SK-N-SH treated with all-trans-retinoic acid at 6 μM for 48 hours (cell line): ENCODE results near the gene FOXO1.

Source experiments
- ATAC-seq: fragments of 200-7000 bp; cut with Tn5 transposase; 3 replicates; pipeline ENCODE4 v1.9.1; 2020; ENCODE audit warnings: mild to moderate bottlenecking, moderate library complexity
- BACH2 ChIP-seq: fragments of 250-450 bp; sonication (Bioruptor Pico); IDR thresholded peaks from 2 replicates; pipeline ENCODE4 v1.9.0; 2021; ENCODE audit warnings: mild to moderate bottlenecking, borderline replicate concordance
- CSDC2 ChIP-seq: fragments of 250-450 bp; sonication (Bioruptor Pico); IDR thresholded peaks from 2 replicates; pipeline ENCODE4 v1.5.0; 2020; ENCODE audit warnings: mild to moderate bottlenecking, moderate library complexity
- ESRRG ChIP-seq: fragments of 250-450 bp; sonication (Bioruptor Pico); IDR thresholded peaks from 2 replicates; pipeline ENCODE4 v1.6.1; 2021; ENCODE audit warnings: mild to moderate bottlenecking
- GLIS3 ChIP-seq: fragments of 250-450 bp; sonication (Bioruptor Pico); IDR thresholded peaks from 2 replicates; pipeline ENCODE4 v1.5.0; 2020; ENCODE audit warnings: mild to moderate bottlenecking, moderate library complexity
- ISL1 ChIP-seq: fragments of 250-450 bp; sonication (Bioruptor Pico); IDR thresholded peaks from 2 replicates; pipeline ENCODE4 v2.1.2; 2022; ENCODE audit warnings: mild to moderate bottlenecking, moderate library complexity
- OSR1 ChIP-seq: fragments of 250-450 bp; sonication (Bioruptor Pico); IDR thresholded peaks from 2 replicates; pipeline ENCODE4 v1.8.0; 2022; ENCODE audit warnings: moderate library complexity, mild to moderate bottlenecking, inconsistent platforms
- TCF4 ChIP-seq: fragments of 250-450 bp; sonication (Bioruptor Pico); IDR thresholded peaks from 2 replicates; pipeline ENCODE4 v1.8.0; 2021; ENCODE audit warnings: mild to moderate bottlenecking, moderate library complexity, borderline replicate concordance
- TOX ChIP-seq: fragments of 250-450 bp; sonication (Bioruptor Pico); IDR thresholded peaks from 2 replicates; pipeline ENCODE4 v1.8.0; 2021; ENCODE audit warnings: mild to moderate bottlenecking, moderate library complexity, borderline replicate concordance
- ZC3H10 ChIP-seq: fragments of 250-450 bp; sonication (Bioruptor Pico); IDR thresholded peaks from 2 replicates; pipeline ENCODE4 v1.5.1; 2021; ENCODE audit warnings: mild to moderate bottlenecking, moderate library complexity
- ZFP30 ChIP-seq: fragments of 450-650 bp; formaldehyde crosslinking; IDR thresholded peaks from 2 replicates; pipeline ENCODE4 v1.5.0; 2022; ENCODE audit warnings: mild to moderate bottlenecking, moderate library complexity
- ZNF565 ChIP-seq: fragments of 450-650 bp; formaldehyde crosslinking; conservative IDR thresholded peaks from 2 replicates; pipeline ENCODE4 v1.5.0; 2020; ENCODE audit warnings: low read depth, mild to moderate bottlenecking, moderate library complexity
- ZNF70 ChIP-seq: fragments of 450-650 bp; formaldehyde crosslinking; IDR thresholded peaks from 2 replicates; pipeline ENCODE4 v1.5.0; 2020; ENCODE audit warnings: mild to moderate bottlenecking, moderate library complexity
- ZNF8 ChIP-seq: fragments of 450-650 bp; formaldehyde crosslinking; IDR thresholded peaks from 2 replicates; pipeline ENCODE4 v1.5.0; 2020; ENCODE audit warnings: mild to moderate bottlenecking, moderate library complexity
- TF ChIP-seq, protein P1 (sequence below): fragments of 250-450 bp; sonication (Bioruptor Pico); IDR thresholded peaks from 2 replicates; pipeline ENCODE4 v1.8.0; 2020; ENCODE audit warnings: mild to moderate bottlenecking, moderate library complexity, borderline replicate concordance
- TF ChIP-seq, protein P2 (sequence below): fragments of 250-450 bp; sonication (Bioruptor Pico); IDR thresholded peaks from 2 replicates; pipeline ENCODE4 v1.5.0; 2020; ENCODE audit warnings: mild to moderate bottlenecking, moderate library complexity
- TF ChIP-seq, protein P3 (sequence below): fragments of 250-450 bp; sonication (Bioruptor Pico); IDR thresholded peaks from 2 replicates; pipeline ENCODE4 v1.5.1; 2021; ENCODE audit warnings: mild to moderate bottlenecking, moderate library complexity
- TF ChIP-seq, protein P4 (sequence below): fragments of 250-450 bp; sonication (Bioruptor Pico); IDR thresholded peaks from 2 replicates; pipeline ENCODE4 v1.8.0; 2021; ENCODE audit warnings: low read depth, mild to moderate bottlenecking, moderate library complexity, borderline replicate concordance

The FOXO1 gene

DNA sequence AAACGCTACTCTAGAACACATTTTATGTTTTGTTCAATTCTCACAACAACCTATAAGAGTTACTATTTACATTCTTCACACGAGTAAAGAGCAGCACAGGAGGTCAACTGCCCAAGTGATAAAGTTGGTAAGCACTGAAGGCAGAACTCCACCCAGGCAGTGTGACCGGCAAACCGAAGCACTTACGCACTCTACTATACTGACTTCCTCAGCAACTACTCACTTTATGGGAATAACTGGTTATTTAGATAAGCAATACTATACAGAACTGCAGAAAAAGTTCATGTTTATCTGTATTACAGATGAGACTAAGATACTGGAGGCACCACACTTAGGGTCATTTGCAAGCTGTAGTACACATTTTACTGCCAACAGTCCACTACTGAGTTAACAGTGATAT lies 28.8 kb downstream of the FOXO1 start:
- TF ChIP-seq ZNF8 (no peak), BACH2 (CRISPR knock-in tag) (no peak), TCF4 (no peak), OSR1 (CRISPR knock-in tag) (no peak), ESRRG (no peak), ZNF70 (CRISPR knock-in tag) (no peak), ZNF565 (CRISPR knock-in tag) (no peak), ISL1 (CRISPR knock-in tag) (no peak), ZFP30 (CRISPR knock-in tag) (no peak), CSDC2 (no peak)
- TF ChIP-seq, protein P1, sequence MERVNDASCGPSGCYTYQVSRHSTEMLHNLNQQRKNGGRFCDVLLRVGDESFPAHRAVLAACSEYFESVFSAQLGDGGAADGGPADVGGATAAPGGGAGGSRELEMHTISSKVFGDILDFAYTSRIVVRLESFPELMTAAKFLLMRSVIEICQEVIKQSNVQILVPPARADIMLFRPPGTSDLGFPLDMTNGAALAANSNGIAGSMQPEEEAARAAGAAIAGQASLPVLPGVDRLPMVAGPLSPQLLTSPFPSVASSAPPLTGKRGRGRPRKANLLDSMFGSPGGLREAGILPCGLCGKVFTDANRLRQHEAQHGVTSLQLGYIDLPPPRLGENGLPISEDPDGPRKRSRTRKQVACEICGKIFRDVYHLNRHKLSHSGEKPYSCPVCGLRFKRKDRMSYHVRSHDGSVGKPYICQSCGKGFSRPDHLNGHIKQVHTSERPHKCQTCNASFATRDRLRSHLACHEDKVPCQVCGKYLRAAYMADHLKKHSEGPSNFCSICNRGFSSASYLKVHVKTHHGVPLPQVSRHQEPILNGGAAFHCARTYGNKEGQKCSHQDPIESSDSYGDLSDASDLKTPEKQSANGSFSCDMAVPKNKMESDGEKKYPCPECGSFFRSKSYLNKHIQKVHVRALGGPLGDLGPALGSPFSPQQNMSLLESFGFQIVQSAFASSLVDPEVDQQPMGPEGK (CRISPR knock-in tag): no peak
- TF ChIP-seq, protein P2, sequence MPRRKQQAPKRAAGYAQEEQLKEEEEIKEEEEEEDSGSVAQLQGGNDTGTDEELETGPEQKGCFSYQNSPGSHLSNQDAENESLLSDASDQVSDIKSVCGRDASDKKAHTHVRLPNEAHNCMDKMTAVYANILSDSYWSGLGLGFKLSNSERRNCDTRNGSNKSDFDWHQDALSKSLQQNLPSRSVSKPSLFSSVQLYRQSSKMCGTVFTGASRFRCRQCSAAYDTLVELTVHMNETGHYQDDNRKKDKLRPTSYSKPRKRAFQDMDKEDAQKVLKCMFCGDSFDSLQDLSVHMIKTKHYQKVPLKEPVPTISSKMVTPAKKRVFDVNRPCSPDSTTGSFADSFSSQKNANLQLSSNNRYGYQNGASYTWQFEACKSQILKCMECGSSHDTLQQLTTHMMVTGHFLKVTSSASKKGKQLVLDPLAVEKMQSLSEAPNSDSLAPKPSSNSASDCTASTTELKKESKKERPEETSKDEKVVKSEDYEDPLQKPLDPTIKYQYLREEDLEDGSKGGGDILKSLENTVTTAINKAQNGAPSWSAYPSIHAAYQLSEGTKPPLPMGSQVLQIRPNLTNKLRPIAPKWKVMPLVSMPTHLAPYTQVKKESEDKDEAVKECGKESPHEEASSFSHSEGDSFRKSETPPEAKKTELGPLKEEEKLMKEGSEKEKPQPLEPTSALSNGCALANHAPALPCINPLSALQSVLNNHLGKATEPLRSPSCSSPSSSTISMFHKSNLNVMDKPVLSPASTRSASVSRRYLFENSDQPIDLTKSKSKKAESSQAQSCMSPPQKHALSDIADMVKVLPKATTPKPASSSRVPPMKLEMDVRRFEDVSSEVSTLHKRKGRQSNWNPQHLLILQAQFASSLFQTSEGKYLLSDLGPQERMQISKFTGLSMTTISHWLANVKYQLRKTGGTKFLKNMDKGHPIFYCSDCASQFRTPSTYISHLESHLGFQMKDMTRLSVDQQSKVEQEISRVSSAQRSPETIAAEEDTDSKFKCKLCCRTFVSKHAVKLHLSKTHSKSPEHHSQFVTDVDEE (CRISPR knock-in tag): no peak
- TF ChIP-seq, protein P3, sequence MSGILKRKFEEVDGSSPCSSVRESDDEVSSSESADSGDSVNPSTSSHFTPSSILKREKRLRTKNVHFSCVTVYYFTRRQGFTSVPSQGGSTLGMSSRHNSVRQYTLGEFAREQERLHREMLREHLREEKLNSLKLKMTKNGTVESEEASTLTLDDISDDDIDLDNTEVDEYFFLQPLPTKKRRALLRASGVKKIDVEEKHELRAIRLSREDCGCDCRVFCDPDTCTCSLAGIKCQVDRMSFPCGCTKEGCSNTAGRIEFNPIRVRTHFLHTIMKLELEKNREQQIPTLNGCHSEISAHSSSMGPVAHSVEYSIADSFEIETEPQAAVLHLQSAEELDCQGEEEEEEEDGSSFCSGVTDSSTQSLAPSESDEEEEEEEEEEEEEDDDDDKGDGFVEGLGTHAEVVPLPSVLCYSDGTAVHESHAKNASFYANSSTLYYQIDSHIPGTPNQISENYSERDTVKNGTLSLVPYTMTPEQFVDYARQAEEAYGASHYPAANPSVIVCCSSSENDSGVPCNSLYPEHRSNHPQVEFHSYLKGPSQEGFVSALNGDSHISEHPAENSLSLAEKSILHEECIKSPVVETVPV: no peak
- no peak for ATAC-seq

DNA sequence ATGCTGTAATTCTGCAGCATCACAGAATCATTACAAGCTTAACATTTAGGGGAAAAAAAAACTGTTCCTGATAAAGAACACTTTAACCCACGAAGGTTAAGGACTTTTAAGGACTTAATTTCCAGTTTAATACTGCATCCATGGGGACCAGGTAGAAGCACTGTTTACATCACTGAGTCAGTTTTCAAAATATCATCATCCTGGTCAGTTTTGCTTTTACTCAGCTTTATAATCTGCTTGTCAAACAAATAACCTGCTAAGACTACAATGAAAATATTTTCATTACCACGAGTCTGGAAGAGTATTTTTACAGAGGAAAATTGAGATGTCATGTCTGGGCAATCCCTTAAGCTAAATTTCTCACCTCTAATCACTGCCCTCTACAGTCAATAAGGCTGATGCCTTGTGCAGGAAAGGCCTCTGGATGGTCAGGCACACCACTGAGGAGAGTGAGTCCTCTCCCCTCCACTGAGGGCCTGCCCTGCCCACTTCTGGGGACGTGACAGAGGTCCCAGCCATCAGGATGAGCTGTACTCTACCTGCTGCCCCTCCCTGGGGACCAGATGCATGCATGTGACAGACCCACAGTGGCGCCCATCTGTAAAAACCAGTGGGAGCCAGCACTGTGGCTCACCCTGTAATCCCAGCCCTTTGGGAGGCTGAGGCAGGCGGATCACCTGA lies 31.0 kb downstream of the FOXO1 start:
- TF ChIP-seq BACH2 (CRISPR knock-in tag): no peak
- no peak for TF ChIP-seq OSR1 (CRISPR knock-in tag)
- no peak for TF ChIP-seq ESRRG
- no peak for TF ChIP-seq ZNF565 (CRISPR knock-in tag)
- TF ChIP-seq, protein P4, sequence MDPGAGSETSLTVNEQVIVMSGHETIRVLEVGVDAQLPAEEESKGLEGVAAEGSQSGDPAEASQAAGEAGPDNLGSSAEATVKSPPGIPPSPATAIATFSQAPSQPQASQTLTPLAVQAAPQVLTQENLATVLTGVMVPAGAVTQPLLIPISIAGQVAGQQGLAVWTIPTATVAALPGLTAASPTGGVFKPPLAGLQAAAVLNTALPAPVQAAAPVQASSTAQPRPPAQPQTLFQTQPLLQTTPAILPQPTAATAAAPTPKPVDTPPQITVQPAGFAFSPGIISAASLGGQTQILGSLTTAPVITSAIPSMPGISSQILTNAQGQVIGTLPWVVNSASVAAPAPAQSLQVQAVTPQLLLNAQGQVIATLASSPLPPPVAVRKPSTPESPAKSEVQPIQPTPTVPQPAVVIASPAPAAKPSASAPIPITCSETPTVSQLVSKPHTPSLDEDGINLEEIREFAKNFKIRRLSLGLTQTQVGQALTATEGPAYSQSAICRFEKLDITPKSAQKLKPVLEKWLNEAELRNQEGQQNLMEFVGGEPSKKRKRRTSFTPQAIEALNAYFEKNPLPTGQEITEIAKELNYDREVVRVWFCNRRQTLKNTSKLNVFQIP (CRISPR knock-in tag): no peak
- no peak for TF ChIP-seq CSDC2
- TF ChIP-seq, protein P1 (CRISPR knock-in tag): no peak
- TF ChIP-seq GLIS3 (CRISPR knock-in tag): no peak
- no peak for TF ChIP-seq ZC3H10 (CRISPR knock-in tag)
- no peak for TF ChIP-seq ISL1 (CRISPR knock-in tag)
- TF ChIP-seq ZNF8: no peak
- TF ChIP-seq, all 23 proteins: peak for 0
- ATAC-seq: 0 out of 3 replicates have a peak, but pooled peaks have one; percentile 23

DNA sequence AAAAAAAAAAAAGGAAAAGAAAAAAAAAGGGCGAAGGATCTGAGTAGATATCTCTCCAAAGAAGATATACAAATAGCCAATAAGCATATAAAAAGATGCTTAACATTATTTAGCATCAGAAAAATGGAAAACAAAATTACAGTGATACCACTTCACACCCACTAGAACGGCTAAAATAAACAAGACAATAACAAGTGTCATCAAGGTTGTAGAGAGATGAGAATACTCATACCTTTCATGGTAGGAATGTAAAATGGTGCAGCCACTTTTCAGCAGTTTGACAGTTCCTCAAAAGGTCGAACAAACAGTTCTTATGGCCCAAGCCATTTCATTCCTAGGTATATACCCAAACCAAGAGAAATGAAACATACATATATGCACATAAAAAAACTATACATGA lies 33.5 kb downstream of the FOXO1 start:
- TF ChIP-seq, protein P2 (CRISPR knock-in tag): no peak
- no peak for TF ChIP-seq ESRRG
- TF ChIP-seq, protein P4 (CRISPR knock-in tag): no peak
- no peak for TF ChIP-seq BACH2 (CRISPR knock-in tag)
- TF ChIP-seq, protein P3: no peak
- TF ChIP-seq CSDC2: no peak
- TF ChIP-seq TOX: no peak
- ATAC-seq: no peak
